Activated CD8-positive, alpha-beta memory T cell treated with anti-CD3 and anti-CD28 coated beads for 24 hours (primary cell): ENCODE data around the gene OR52H1.

Experiments used
- DNase-seq: peaks from one replicate; pipeline ENCODE4 v3.0.0-alpha.2; 2020

OR52H1 gene

GRCh38 chr11:5531053-5531831 is 17.1 kb downstream of the OR52H1 start:
- no peak for DNase-seq

DNA sequence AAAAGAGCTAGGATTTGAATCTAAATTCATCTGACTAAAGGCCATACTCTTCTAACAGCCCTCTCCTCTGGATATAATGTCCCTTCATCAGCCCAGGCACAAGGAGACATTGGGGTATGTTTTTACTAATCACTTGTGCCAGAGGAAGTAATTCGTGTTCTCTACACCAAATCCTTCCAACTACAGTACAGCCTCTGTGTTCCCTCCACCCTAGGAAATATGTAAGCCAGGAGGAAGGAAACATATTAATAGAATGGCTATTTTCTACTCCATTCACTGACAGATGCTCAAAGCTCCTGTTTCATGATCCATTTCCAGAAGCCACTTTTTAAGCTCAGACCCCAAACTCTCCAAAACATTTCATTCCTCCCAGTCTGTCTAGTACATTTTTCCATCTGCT is 19.8 kb downstream of the OR52H1 start:
- DNase-seq = no peak

GRCh38 chr11:5527716-5528115 is 20.6 kb downstream of the OR52H1 start:
- DNase-seq = no peak

DNA sequence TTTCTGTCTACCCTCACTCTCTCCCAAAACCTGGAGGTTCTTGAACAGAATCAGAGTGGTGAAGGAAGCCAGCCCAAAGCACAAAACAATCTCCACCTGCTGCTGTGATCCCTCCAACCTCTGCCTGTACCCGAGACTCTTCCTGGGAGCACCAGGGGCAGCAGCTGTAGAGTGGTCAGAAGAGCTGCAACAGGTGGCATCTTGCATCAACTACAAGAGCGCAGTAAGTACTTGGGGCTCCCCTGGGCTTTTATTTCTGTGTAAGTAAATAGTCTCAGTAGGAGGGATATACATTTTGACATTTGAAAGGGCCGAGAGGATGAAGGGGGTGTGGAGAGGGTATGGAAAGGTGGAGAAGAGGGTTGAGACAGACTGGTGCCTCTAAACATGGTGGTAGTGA is 23.6 kb downstream of the OR52H1 start:
- no peak for DNase-seq

- DNase-seq = no peak
Measured at GRCh38 chr11:5522308-5522707, 26.0 kb downstream of the OR52H1 start.

GRCh38 chr11:5521540-5521939 is 26.8 kb downstream of the OR52H1 start:
- no peak for DNase-seq

DNA sequence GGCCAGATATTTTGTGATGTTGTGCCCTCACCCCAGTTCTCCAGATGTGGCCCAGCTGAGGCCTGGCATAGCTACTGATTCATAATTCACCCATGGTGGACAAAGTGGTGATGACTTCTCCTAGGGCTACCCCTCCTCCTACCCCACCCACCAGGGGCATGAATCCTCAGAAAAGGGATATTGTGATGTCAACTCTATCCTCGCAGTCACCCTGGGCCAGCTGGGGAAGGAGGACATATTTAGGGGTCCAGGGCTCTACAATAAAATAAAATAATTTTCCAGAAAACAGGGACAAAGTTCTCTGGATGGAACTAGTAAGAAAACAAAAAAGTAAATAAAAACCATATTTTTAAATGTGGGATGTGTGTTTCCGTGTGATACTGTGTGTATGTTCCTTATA is 31.7 kb downstream of the OR52H1 start, which contains the start of gene UBQLNL:
Gene UBQLNL (minus strand): TSS at position 101 of the 400 bp plus-strand sequence. CDS start 258 bp downstream, outside the sequence.
- DNase-seq = no peak

GRCh38 chr11:5514841-5515240 is 33.5 kb downstream of the OR52H1 start:
- DNase-seq = no peak

DNA sequence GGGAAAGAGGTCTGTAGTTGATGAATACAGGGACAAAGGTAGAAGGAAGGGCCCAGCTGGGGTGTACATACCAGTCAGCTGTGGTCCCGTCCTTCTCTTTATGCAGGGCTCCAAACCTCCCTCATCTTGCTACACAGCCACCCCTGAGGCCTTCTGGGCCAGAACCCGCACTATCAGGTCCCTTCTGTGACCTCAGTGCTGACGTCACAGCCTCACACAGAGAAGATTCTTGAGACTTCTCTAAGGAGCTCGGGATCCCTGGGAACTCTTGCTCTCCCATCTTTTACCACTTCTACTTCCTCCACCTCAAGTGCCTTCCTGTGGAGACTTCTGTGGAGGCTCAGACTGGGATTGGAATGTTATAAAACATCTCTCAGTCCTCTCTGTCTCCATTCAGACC is 38.5 kb downstream of the OR52H1 start, which contains the start of gene UBQLN3:
Gene UBQLN3 (minus strand): TSS at position 155 of the 400 bp plus-strand sequence. CDS start 399 bp downstream, outside the sequence.
- no peak for DNase-seq

DNA sequence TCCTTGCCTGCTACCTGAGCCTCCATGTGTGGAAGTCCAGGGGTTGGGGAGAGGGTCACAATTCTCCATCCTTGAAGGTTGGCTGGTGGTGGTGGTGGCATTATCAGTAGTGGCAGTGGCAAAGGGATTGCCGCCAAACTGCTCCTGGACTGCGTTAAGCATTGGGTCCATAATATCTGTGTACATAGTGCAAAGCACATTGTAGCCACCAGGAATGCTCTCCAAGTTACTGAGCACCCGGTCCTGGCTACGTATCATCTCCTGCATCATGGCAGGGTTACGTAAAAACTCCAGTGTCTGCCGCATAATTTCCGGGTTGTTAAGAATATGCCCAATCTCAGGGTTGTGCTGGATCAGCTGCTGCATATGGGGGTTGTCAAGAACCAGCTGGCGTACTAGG is 39.7 kb downstream of the OR52H1 start:
- DNase-seq = no peak

GRCh38 chr11:5507933-5508305 is 40.4 kb downstream of the OR52H1 start:
- no peak for DNase-seq

- DNase-seq = no peak
Measured at GRCh38 chr11:5507177-5507932, 41.0 kb downstream of the OR52H1 start.

DNA sequence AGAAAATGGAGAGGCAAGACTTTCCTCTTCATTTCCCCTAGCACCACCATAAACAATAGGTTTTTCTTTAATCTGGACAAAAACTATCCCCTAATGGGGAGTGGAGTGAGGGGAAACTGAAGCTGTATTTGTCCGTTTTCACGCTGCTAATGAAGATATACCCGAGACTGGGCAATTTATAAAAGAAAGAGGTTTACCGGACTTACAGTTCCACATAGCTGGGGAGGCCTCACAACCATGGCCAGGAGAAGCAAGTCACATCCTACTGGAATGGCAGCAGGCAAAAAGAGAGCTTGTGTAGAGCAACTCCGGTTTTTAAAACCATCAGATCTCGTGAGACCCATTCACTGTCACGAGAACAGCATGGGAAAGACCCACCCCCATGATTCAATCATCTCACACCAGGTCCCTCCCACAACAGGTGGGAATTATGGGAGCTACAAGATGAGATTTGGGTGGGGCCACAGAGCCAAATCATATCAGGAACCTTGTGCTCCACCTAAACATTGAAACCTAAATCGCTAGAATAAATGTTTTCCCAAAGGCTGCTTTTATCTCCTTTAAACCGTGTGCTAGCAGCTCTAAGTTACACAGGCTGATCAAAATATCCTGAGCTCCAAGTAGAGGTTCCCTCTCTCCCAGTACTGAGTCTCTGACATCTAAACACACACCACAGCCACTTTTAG is 42.8 kb downstream of the OR52H1 start:
- DNase-seq = no peak

- no peak for DNase-seq
Measured at GRCh38 chr11:5504403-5504921, 43.9 kb downstream of the OR52H1 start.

DNA sequence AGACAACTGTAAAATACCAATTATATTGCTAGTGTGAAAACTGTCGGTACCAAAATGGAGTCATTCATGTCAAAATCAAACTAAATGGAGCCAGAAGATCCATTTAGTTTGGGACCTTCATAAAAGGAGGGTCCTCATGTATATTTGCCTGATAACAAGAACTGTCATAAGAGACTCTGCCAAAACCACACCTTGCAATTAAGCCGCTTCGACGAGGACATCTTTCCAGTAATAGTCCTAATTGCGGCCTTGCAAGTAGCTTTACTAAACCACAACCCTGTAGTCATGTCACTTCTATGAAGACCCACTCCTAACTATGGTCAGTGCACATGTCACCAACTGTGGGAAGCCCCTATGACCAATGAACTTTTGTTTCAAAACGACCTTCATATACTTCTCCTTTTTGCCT is 47.9 kb downstream of the OR52H1 start:
- DNase-seq = no peak

GRCh38 chr11:5499671-5500070 is 48.7 kb downstream of the OR52H1 start:
- no peak for DNase-seq
